CD4-positive, alpha-beta T cell treated with Interleukin-10 for 1 hour (primary cell): Measurements from ENCODE around the gene IFNAR1.
"Not testable (repeated sequence)": the region's sequence is repeated elsewhere in the genome, so short reads cannot be mapped to it uniquely, and the experiment has no call there.

Experiments used
- DNase-seq: peaks from one replicate; pipeline ENCODE4 v3.0.0-alpha.2; 2020

The IFNAR1 gene

GRCh38 chr21:33308586-33309490 lies 15.9 kb upstream of the IFNAR1 start:
- DNase-seq = peak; percentile 36

GRCh38 chr21:33309778-33310177 lies 15.0 kb upstream of the IFNAR1 start:
- no peak for DNase-seq

DNA sequence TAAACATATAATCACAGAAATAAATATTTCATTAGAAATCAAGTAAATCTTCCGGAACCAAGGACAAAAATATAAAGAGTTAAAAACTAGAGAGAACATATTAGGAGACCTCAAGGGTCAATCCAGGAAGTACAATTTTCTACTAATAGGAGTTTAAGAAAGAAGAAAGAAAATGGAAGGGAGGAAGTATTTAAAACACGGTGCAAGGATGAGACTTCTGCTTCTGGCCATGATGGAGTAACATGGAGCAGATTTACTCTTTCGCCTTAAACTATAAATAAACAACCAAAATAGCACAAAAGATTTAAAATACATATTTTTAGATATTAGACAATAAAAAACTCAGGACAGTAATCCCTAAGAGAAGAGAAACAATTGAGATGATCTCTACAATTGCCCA lies 12.6 kb upstream of the IFNAR1 start:
- DNase-seq = no peak

DNA sequence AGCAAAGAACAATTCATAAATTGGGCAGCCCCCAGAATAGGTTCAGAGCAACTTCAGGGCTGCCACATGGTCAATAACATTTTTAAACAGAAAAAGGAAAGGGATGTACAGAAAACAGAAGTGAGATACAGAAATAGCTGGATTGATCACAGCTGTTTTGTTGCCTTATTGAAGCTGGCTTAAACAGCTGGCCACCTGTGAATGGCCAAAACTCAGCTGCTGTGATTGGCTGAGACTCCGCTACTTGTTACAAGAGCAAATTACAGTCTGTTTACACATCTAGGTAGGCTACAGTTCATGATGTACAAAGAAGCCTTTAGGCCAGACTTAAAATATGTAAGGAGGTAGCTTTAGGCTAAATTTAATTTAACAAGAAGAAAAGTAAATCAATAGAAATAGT lies 11.6 kb upstream of the IFNAR1 start:
- DNase-seq = no peak

DNA sequence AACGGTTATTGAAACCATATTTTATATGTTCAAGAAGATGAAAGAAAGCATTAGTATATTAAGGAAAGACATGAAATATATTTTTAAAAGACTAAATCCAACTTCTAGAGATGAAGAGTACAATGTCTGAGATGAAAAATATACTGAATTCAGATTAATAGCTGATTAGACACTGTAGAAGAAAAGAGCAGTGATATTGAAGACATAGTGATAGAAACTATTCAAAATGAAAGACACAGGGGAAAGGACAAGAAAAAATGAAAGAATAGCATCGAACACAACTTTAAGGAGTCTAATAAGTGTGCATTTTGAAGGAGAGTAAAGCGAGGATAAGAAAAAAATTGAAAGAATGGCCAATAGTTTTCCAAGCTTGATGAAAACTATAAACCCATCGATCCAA lies 11.2 kb upstream of the IFNAR1 start:
- DNase-seq = no peak

GRCh38 chr21:33314111-33314510 lies 10.7 kb upstream of the IFNAR1 start:
- no peak for DNase-seq

- no peak for DNase-seq
Observed at GRCh38 chr21:33315946-33316710, 8.6 kb upstream of the IFNAR1 start.

- no peak for DNase-seq
Observed at GRCh38 chr21:33317145-33317544, 7.6 kb upstream of the IFNAR1 start.

DNA sequence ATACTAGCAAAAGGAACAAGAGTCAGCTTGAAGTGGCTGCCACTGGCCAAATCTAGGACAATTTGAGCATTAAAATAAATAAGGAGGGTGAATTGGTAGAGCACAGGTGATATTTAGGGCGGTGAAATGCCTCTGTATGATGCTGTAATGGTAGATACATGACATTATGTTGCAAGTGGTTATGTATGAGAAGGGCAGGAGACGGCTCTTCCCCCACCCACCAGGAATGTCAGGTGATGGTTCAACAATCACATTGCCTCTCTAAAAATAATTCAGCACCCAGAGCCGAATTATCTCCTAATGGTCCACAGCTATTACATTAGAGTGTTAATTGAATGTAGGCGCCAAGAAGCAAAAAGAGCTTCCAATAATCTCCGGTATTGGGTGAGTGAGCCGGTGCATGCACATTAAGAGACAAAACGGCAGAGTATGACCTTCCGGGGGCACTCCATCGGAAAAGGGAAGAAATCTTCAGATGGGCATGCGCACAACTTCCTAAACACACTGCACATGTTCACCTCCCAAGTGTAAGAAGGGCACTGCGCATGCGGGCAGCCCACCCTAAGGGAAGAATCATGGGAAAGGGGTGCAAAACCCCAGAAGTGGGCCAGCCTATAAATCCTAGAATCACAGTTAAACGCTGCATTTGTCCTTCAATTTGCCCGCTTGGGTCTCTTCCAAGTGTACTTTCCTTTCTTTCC lies 6.8 kb upstream of the IFNAR1 start:
- no peak for DNase-seq

- DNase-seq = peak; percentile 6
Observed at GRCh38 chr21:33321005-33321404, 3.8 kb upstream of the IFNAR1 start.

- not testable (repeated sequence) for DNase-seq
Observed at GRCh38 chr21:33323610-33324009, 1.2 kb upstream of the IFNAR1 start.

GRCh38 chr21:33325222-33326067 lies 675 bp downstream of the IFNAR1 start:
- DNase-seq = peak; percentile 84

DNA sequence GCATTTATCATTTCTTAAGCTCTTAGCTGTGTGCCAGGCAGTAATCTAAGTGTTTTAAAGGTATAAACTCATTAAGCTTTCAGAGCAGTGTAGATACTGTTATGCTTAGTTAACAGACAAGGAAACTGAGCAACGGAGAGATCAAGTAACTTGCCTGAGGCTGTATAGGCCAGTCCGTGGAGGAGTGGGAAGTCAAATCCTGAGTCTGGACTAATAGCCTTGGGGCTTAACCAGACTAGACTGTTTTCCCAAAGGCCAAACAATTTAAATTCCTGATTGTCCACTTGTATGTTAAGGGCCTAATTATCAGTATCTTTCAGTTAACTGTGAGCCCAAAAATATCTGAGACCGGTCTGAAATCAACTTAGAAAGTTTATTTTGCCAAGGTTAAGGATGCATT lies 2.6 kb downstream of the IFNAR1 start:
- DNase-seq = no peak

DNA sequence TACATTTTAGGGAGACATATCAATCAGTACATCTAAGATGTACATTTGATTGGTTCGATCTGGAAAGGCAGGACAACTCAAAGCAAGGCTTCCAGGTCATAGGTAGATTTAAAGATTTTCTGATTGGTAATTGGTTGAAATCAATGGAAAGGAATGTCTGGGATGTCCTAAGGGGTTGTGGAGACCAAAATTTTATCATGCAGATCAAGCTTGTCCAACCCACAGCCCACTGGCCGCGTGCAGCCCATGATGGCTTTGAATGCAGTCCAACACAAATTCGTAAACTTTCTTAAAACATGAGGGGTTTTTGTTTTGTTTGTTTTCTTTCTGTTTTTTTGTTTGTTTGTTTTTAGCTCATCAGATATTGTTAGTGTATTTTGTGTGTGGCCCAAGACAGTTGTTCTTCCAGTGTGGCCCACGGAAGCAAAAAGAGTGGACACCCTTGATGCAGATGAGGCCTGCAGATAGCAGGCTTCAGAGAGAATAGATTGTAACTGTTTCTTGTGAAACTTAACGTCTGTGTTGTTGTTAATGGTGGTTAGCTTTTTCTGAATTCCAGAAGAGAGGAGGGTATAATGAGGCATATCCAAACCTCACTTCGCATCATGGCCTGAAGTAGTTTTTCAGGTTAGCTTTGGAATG lies 3.1 kb downstream of the IFNAR1 start:
- no peak for DNase-seq

GRCh38 chr21:33330726-33331125 lies 6.0 kb downstream of the IFNAR1 start:
- no peak for DNase-seq

GRCh38 chr21:33332143-33332542 lies 7.4 kb downstream of the IFNAR1 start:
- peak; percentile 25 for DNase-seq

DNA sequence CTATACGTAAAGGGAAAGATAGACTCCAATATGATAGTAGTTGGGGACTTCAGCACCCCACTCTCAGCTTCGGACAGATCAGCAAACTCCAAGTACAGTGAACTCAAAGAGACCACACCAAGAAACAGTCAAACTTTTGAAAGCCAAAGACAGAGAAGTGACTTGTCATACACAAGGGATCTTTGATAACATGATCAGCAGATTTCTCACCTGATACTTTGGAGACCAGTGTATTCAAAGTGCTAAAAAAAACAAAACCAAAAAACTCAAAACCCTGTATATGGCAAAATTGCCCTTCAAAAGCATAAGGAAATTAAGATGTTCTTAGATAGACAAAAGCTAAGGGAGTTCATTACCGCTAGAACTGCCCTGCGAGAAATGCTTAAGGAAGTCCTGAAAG lies 9.4 kb downstream of the IFNAR1 start:
- no peak for DNase-seq

DNA sequence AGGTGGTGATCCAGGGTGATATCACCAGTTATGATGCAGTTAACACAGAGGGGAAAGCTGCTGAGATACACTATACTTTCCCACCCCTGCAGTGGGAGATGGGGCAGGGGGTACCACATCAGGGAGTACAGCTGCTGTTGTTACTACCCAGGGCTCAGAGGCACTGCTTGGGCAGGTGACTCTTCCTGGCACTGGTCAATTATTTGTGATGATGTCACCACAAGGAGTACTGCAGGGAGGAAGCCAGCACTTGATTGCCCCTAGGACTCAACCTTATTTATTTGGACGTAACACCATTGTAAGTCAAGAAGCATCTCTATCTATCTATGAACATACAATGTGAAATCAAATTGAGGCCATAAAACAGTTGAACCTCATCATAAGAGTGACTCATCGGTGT lies 10.1 kb downstream of the IFNAR1 start:
- DNase-seq = no peak

DNA sequence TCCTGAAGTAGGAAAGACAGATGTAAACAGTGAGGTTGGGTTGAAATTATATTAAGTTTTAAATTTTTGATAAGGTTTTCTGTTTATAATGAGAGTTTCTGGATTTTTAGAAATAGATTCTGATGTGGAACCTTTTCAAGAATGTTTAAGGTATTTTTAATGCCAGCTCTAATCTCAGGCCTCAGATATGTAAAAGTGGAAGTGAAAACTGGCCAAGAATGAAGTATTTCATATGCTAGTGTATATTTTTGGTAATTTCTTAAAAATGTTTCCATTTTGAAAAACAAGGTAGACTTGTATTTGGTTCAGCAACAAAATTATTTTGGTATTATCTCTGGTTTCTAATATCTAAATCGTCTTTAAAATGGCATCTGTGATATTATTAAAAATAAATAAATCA lies 14.4 kb downstream of the IFNAR1 start:
- no peak for DNase-seq

GRCh38 chr21:33339918-33340317 lies 15.1 kb downstream of the IFNAR1 start:
- DNase-seq = no peak

- no peak for DNase-seq
Observed at GRCh38 chr21:33345751-33346238, 21.0 kb downstream of the IFNAR1 start.

DNA sequence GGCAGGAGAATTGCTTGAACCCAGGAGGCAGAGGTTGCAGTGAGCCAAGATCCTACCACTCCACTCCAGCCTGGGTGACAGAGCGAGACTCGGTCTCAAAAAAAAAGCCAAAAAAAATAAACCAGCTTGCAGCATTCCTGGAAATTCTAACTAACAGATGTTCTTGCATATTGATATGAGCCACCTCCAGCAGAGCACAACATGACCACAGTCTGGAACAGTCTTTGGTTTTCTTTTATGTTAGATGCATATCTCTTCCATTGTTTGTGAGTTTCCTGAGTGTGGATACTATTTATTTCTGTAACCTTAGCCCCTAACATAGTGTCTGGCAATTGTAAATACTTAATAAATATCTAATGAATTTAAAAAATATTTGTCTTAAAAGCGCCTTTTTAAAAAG lies 23.9 kb downstream of the IFNAR1 start:
- DNase-seq = no peak
